GM18519 (cell line): ENCODE data around the gene ADD1.
"Not testable (repeated sequence)": the region's sequence is repeated elsewhere in the genome, so short reads cannot be mapped to it uniquely, and the experiment has no call there.

Experiments
- ATAC-seq: cut with Tn5 transposase; IDR thresholded peaks from one replicate; pipeline ENCODE4 v1.9.1; 2021; ENCODE audit warnings: mild to moderate bottlenecking, moderate library complexity; ENCODE audit not compliant: unreplicated experiment, low FRiP score

The ADD1 gene

GRCh38 chr4:2930135-2930757 is 86.6 kb downstream of the ADD1 start:
- ATAC-seq, result no peak

GRCh38 chr4:2930758-2931511 is 87.3 kb downstream of the ADD1 start:
- no peak for ATAC-seq

GRCh38 chr4:2931512-2932301 is 88.1 kb downstream of the ADD1 start:
- ATAC-seq, result no peak

- no peak for ATAC-seq
Observed at GRCh38 chr4:2932321-2932950, 88.8 kb downstream of the ADD1 start.

GRCh38 chr4:2932951-2933565 is 89.4 kb downstream of the ADD1 start:
- ATAC-seq, result no peak

- no peak for ATAC-seq
Observed at GRCh38 chr4:2933566-2934076, 90.0 kb downstream of the ADD1 start.

GRCh38 chr4:2934077-2934812 is 90.6 kb downstream of the ADD1 start:
- no peak for ATAC-seq

GRCh38 chr4:2934813-2935761 is 91.4 kb downstream of the ADD1 start:
- peak; percentile 35 for ATAC-seq

- ATAC-seq, result no peak
Observed at GRCh38 chr4:2935762-2936743, 92.4 kb downstream of the ADD1 start.

- no peak for ATAC-seq
Observed at GRCh38 chr4:2936773-2937145, 93.1 kb downstream of the ADD1 start.

- no peak for ATAC-seq
Observed at GRCh38 chr4:2937146-2937857, 93.7 kb downstream of the ADD1 start.

- no peak for ATAC-seq
Observed at GRCh38 chr4:2937986-2938385, 94.3 kb downstream of the ADD1 start.

GRCh38 chr4:2938411-2938810 is 94.8 kb downstream of the ADD1 start:
- ATAC-seq, result not testable (repeated sequence)

- no peak for ATAC-seq
Observed at GRCh38 chr4:2938906-2939305, 95.3 kb downstream of the ADD1 start.

GRCh38 chr4:2939383-2940243 is 96.0 kb downstream of the ADD1 start:
- no peak for ATAC-seq
